ENCODE data around the gene ZSCAN9.

ZSCAN9 gene

DNA sequence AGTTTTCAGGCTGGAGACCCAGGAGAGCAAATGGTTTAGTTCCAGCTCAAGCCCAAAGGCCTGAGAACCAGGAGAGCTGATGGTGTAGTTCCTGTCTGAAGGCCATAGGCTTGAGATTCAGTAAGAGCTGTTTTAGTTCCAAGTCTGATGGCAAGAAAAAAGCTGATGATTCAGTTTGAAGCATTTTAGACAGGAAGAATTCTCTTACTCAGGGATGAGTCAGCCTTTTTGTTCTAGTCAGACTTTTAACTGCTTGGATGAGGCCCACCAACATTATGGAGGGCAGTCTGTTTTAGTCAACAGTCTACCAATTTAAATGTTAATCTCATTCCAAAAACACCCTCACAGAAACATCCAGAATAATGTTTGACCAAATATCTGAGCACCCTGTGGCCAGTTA, 44.4 kb downstream of the ZSCAN9 start:
- no peak for DNase-seq

- no peak for DNase-seq
These were observed 49.8 kb downstream of the ZSCAN9 start for GRCh38 chr6:28274888-28275287.

DNA sequence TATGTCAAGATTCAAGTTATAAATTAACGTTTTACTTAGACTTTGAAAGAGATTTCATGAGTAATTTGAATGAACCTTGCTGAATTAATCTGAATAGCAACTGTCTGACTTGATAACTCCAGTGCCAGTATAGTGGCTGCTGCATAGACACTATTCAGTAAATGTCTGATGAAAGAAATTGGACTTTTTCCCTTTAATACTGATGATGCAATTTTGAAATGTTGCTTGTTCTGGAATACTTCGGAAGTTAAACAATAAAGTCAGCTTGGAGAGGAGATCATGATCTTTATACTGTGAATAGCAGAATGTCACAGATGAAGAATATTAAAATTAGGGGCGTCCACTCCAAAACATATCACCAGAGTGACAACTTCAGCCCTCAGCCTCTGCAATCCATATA, 52.7 kb downstream of the ZSCAN9 start:
- no peak for DNase-seq

DNA sequence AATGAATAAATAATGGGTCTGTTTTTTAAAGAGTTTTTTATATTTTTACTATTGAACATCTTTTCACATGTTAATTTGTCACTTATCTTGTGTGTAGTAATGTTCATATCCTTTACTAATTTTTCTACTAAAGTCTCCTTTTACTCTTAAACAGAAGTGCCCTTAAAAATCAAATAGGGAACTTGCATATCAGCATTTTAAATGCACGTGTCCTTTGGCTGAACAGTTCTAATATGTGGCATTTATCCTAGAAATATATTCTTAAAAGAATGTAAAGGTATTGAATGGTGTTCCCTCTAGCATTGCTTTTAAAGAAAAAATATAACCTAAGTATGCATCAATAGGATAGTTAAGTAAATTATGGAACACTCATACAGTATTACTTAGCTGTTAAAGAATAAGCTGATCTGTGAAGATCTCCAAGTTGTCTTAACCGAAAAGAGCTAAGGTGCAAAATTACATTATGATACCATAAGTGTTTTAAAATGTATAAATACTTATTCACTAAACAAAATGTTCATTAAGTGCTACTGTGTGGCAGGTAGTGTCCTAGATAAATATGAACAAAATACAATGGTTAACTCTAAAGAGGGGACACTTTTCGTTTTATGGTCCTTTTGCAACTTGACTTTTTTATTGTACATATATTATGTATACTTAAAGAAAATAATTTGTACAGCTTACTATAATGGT, 55.7 kb downstream of the ZSCAN9 start:
- DNase-seq, result no peak

DNA sequence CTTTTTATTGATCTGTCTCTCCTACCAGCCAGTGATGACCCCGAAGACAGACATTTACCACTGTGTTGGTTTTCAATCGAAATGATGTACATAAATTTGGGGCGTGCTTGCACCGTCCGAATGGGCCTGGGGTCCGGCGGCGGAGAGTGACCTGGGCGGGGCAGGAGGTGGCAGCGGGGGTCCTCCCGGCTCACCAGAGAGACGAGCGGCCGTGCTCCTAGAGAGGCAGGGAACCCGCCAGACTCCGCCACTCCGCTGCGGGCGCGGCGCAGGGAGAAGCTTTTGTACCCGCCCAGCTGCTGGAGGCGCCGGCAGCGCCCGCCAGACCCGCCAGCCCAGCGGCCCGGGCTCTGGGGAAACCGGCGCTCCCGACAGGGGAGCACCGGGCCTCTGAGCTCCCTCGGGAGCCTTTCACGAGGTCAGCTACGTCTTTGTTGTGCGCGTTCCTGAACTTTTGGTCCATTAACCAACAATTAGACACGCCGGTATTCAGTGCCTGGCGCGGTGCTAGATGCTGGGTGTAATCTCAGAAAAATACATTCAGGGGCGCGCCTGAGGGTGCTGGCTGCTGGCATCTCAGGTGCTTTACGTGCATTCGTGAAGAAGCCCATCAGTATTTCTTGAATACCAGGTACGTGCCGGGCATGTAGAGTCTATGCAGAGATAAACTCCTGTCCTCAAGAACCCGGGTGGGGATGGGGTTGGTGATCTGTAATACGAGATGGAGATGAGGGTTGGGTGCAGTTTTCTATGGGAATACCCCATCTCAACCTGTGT, 56.4 kb downstream of the ZSCAN9 start, which contains the start of gene PGBD1:
TSS of gene PGBD1 (plus strand) at position 285 of the 777 bp plus-strand sequence. CDS start 2,242 bp downstream, outside the sequence.
- peak; percentile 83 for DNase-seq

- no peak for DNase-seq
These were observed 57.9 kb downstream of the ZSCAN9 start for GRCh38 chr6:28282926-28283325.

All from activated CD8-positive, alpha-beta memory T cell treated with anti-CD3 and anti-CD28 coated beads for 24 hours (primary cell).